H9 (cell line): Measurements from ENCODE around the gene ZSWIM4. TPM values are rescaled to one million over a fixed set of nuclear protein-coding genes. Genes with fewer than 3 reads are reported as not detected.

Experiments used
- DNase-seq: peaks from one replicate; pipeline ENCODE4 v3.0.0-alpha.2; 2017
- H2AFZ ChIP-seq: one replicate; pipeline ENCODE4 v1.6.1; 2013; ENCODE audit warnings: mild to moderate bottlenecking, low read length, control low read depth, moderate library complexity
- H2AK5ac ChIP-seq: 2 replicates; pipeline ENCODE4 v1.6.1; 2013; ENCODE audit warnings: low read length, control low read depth, mixed read lengths; ENCODE audit not compliant: insufficient read length
- H2BK120ac ChIP-seq: one replicate; pipeline ENCODE4 v1.6.1; 2013; ENCODE audit warnings: low read depth, mild to moderate bottlenecking, low read length, control low read depth, inconsistent platforms; ENCODE audit not compliant: poor library complexity, severe bottlenecking
- H2BK12ac ChIP-seq: 2 replicates; pipeline ENCODE4 v1.6.1; 2013; ENCODE audit warnings: low read length, control low read depth, mixed read lengths, low read depth; ENCODE audit not compliant: insufficient read length
- H2BK15ac ChIP-seq: 2 replicates; pipeline ENCODE4 v1.6.1; 2013; ENCODE audit warnings: low read depth, low read length, control low read depth
- H2BK20ac ChIP-seq: one replicate; pipeline ENCODE4 v1.6.1; 2013; ENCODE audit warnings: low read depth, mild to moderate bottlenecking, low read length, control low read depth, inconsistent platforms; ENCODE audit not compliant: poor library complexity, severe bottlenecking
- H2BK5ac ChIP-seq: 2 replicates; pipeline ENCODE4 v1.6.1; 2013; ENCODE audit warnings: low read length, control low read depth, mixed read lengths; ENCODE audit not compliant: insufficient read length
- H3K14ac ChIP-seq: 2 replicates; pipeline ENCODE4 v1.6.1; 2013; ENCODE audit warnings: low read length, control low read depth; ENCODE audit not compliant: insufficient read depth
- H3K18ac ChIP-seq: 2 replicates; pipeline ENCODE4 v1.6.1; 2013; ENCODE audit warnings: low read depth, mild to moderate bottlenecking, mixed read lengths, low read length, control low read depth; ENCODE audit not compliant: insufficient read length
- H3K23ac ChIP-seq: 2 replicates; pipeline ENCODE4 v1.6.1; 2013; ENCODE audit warnings: low read length, control low read depth, mixed read lengths, low read depth; ENCODE audit not compliant: insufficient read length
- H3K23me2 ChIP-seq: 2 replicates; pipeline ENCODE4 v1.6.1; 2013; ENCODE audit warnings: low read depth, mild to moderate bottlenecking, mixed read lengths, low read length, control low read depth; ENCODE audit not compliant: insufficient read length, poor library complexity, severe bottlenecking
- H3K27ac ChIP-seq: 2 replicates; pipeline ENCODE4 v1.5.1; 2013; ENCODE audit warnings: low read length, control low read depth, mixed read lengths, low read depth; ENCODE audit not compliant: insufficient read length
- H3K27me3 ChIP-seq: 2 replicates; pipeline ENCODE4 v1.6.1; 2013; ENCODE audit warnings: low read length, control low read depth, inconsistent platforms; ENCODE audit not compliant: insufficient read depth
- H3K4ac ChIP-seq: 2 replicates; pipeline ENCODE4 v1.6.1; 2013; ENCODE audit warnings: low read depth, mild to moderate bottlenecking, control low read depth, inconsistent platforms, low read length, moderate library complexity
- H3K4me1 ChIP-seq: 2 replicates; pipeline ENCODE4 v1.6.1; 2013; ENCODE audit warnings: low read length, control low read depth, inconsistent platforms; ENCODE audit not compliant: insufficient read depth
- H3K4me2 ChIP-seq: 2 replicates; pipeline ENCODE4 v1.6.1; 2013; ENCODE audit warnings: low read length, control low read depth, mixed read lengths; ENCODE audit not compliant: insufficient read length, insufficient read depth
- H3K56ac ChIP-seq: 2 replicates; pipeline ENCODE4 v1.6.1; 2013; ENCODE audit warnings: low read depth, mild to moderate bottlenecking, mixed read lengths, low read length, control low read depth; ENCODE audit not compliant: insufficient read length
- H3K79me1 ChIP-seq: 2 replicates; pipeline ENCODE4 v1.6.1; 2013; ENCODE audit warnings: low read depth, mild to moderate bottlenecking, moderate library complexity, low read length, control low read depth, inconsistent platforms; ENCODE audit not compliant: insufficient read depth, poor library complexity, severe bottlenecking
- H3K79me2 ChIP-seq: 2 replicates; pipeline ENCODE4 v1.6.1; 2013; ENCODE audit warnings: low read length, control low read depth, inconsistent platforms; ENCODE audit not compliant: insufficient read depth
- H3K9ac ChIP-seq: 2 replicates; pipeline ENCODE4 v1.6.1; 2013; ENCODE audit warnings: low read length, control low read depth, mixed read lengths; ENCODE audit not compliant: insufficient read length; ENCODE audit errors: extremely low read depth
- H3K9me3 ChIP-seq: one replicate; pipeline ENCODE4 v1.6.1; 2013; ENCODE audit warnings: low read depth, low read length, inconsistent platforms; ENCODE audit not compliant: control insufficient read depth
- H3T11ph ChIP-seq: one replicate; pipeline ENCODE4 v1.6.1; 2013; ENCODE audit warnings: mild to moderate bottlenecking, low read length, control low read depth, inconsistent platforms
- H4K20me1 ChIP-seq: one replicate; pipeline ENCODE4 v1.6.1; 2013; ENCODE audit not compliant: control insufficient read depth, insufficient read length, insufficient read depth
- H4K5ac ChIP-seq: 2 replicates; pipeline ENCODE4 v1.6.1; 2013; ENCODE audit warnings: low read depth, mild to moderate bottlenecking, mixed read lengths, low read length, control low read depth; ENCODE audit not compliant: insufficient read length
- H4K8ac ChIP-seq: replicated peaks from 2 replicates; pipeline ENCODE4 v1.6.1; 2013; ENCODE audit warnings: low read length, control low read depth, mixed read lengths, low read depth; ENCODE audit not compliant: insufficient read length
- H4K91ac ChIP-seq: 2 replicates; pipeline ENCODE4 v1.6.1; 2013; ENCODE audit warnings: low read depth, mild to moderate bottlenecking, moderate library complexity, mixed read lengths, low read length, control low read depth; ENCODE audit not compliant: insufficient read length
- H3K27ac Mint-ChIP-seq, 3 experiments: 2 replicates in 2 of 3; 3 replicates in 1 of 3; pipeline ENCODE4 v1.8.0; 2020 to 2021; ENCODE audit warnings: mixed read lengths in 3 of 3, mild to moderate bottlenecking in 1 of 3, moderate library complexity in 1 of 3
- H3K27me3 Mint-ChIP-seq: 2 replicates; pipeline ENCODE4 v1.8.0; 2021; ENCODE audit warnings: low read depth, mild to moderate bottlenecking, moderate library complexity, mixed read lengths
- H3K36me3 Mint-ChIP-seq, 3 experiments: 2 replicates in 2 of 3; 3 replicates in 1 of 3; pipeline ENCODE4 v1.8.0; 2020 to 2021; ENCODE audit warnings: low read depth in 3 of 3, mixed read lengths in 3 of 3; ENCODE audit not compliant: insufficient read depth in 1 of 3
- H3K4me1 Mint-ChIP-seq, 2 experiments: 2 replicates each; pipeline ENCODE4 v1.8.0; 2020; ENCODE audit warnings: mixed read lengths in 2 of 2
- H3K4me3 Mint-ChIP-seq, 2 experiments: 2 replicates in 1 of 2; 3 replicates in 1 of 2; pipeline ENCODE4 v1.8.0; 2020 to 2021; ENCODE audit warnings: mild to moderate bottlenecking in 2 of 2, mixed read lengths in 2 of 2, moderate library complexity in 1 of 2
- H3K9me3 Mint-ChIP-seq, 2 experiments: 2 replicates in 1 of 2; 3 replicates in 1 of 2; pipeline ENCODE4 v1.8.0; 2020; ENCODE audit warnings: mild to moderate bottlenecking in 2 of 2, mixed read lengths in 2 of 2, moderate library complexity in 1 of 2
- WGBS: extraction: QIAGEN DNeasy Blood & Tissue Kit; methylation state at CpG from one replicate; pipeline ENCODE4 v1.1.7; 2013; ENCODE audit warnings: missing lambda C conversion rate, low lambda C conversion rate, mixed read lengths; ENCODE audit not compliant: insufficient read length; ENCODE audit errors: extremely low coverage; 5-methylcytosine and 5-hydroxymethylcytosine counted together
- total RNA-seq: library from RNA; stranded (reverse); gene quantifications from 2 replicates; pipeline ENCODE4 v1.2.1, GENCODE V29; 2021
- TF ChIP-seq, protein P1 (sequence below): fragments of 200-600 bp; sonication (generic); conservative IDR thresholded peaks from 3 replicates; pipeline ENCODE4 v1.8.0; 2021; ENCODE audit warnings: antibody characterized with exemption, mild to moderate bottlenecking

ZSWIM4 gene
- total RNA-seq, 1 experiment from 2014 or later = 50.7 TPM

DNA sequence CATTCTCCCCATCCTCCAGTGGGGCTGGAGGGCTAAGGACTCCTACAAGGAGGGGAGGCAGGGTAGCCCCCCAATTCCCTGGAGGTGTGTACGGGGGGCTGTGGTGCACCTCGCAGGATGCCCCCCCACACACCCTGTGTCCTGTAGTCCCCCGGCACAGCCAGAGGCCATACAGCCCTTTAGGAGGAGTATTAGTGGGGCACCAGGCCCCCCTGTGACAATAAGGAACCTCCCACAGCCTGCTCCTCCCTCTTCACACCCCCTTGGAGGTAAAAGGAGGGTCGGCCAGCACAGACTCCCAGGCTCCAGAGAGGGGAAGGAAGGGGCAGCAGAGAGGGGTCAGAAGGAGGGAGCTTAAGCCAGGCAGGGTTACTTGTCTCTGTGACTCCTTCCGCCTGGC lies 81.6 kb downstream of the ZSWIM4 start, which contains the start of gene NANOS3:
Gene NANOS3, plus strand, starts transcription at position 301 of the 400 bp plus-strand sequence. CDS start 115 bp downstream, outside the sequence.
- DNase-seq = no peak
- no peaks in the 10 kb centered on the region for H3K79me2 ChIP-seq
- Mint-ChIP-seq H3K27ac (no peak within 1 kb of the TSS), H3K36me3 (no peaks in the 10 kb centered on the region), H3K4me1 (peaks cover 17 to 23% of the 10 kb centered on the region in 2 experiments), H3K9me3 (no peaks in the 10 kb centered on the region), H3K4me3 (no peak within 1 kb of the TSS), H3K27me3 (peaks cover 71% of the 10 kb centered on the region)
- no peaks in the 10 kb centered on the region for H4K20me1 ChIP-seq
- H4K8ac ChIP-seq = no peak within 1 kb of the TSS
- no peak within 1 kb of the TSS for H3K18ac ChIP-seq
- peaks cover 6% of the 10 kb centered on the region for H3K23me2 ChIP-seq
- H2BK12ac ChIP-seq = no peak within 1 kb of the TSS
- peaks cover 3% of the 10 kb centered on the region; the same call in 1 of the 2 replicates for H3K4me1 ChIP-seq
- H4K91ac ChIP-seq = no peak within 1 kb of the TSS
- no peak within 1 kb of the TSS for H2AFZ ChIP-seq
- H3K14ac ChIP-seq = no peak within 1 kb of the TSS
- H2BK5ac ChIP-seq = no peak within 1 kb of the TSS
- TF ChIP-seq, protein P1, sequence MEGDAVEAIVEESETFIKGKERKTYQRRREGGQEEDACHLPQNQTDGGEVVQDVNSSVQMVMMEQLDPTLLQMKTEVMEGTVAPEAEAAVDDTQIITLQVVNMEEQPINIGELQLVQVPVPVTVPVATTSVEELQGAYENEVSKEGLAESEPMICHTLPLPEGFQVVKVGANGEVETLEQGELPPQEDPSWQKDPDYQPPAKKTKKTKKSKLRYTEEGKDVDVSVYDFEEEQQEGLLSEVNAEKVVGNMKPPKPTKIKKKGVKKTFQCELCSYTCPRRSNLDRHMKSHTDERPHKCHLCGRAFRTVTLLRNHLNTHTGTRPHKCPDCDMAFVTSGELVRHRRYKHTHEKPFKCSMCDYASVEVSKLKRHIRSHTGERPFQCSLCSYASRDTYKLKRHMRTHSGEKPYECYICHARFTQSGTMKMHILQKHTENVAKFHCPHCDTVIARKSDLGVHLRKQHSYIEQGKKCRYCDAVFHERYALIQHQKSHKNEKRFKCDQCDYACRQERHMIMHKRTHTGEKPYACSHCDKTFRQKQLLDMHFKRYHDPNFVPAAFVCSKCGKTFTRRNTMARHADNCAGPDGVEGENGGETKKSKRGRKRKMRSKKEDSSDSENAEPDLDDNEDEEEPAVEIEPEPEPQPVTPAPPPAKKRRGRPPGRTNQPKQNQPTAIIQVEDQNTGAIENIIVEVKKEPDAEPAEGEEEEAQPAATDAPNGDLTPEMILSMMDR = no peak
- WGBS = no CpG with 5 or more reads among the region's 5 CpGs
- H3K23ac ChIP-seq = no peak within 1 kb of the TSS
- no peak within 1 kb of the TSS for H3K4me2 ChIP-seq
- H3T11ph ChIP-seq = no peak within 1 kb of the TSS
- H3K79me1 ChIP-seq = no peaks in the 10 kb centered on the region
- no peak within 1 kb of the TSS for H3K27ac ChIP-seq
- H3K9ac ChIP-seq = no peak within 1 kb of the TSS
- H3K56ac ChIP-seq = no peak within 1 kb of the TSS
- no peak within 1 kb of the TSS for H2AK5ac ChIP-seq
- H3K9me3 ChIP-seq = no peaks in the 10 kb centered on the region
- H2BK15ac ChIP-seq = no peak within 1 kb of the TSS
- H2BK120ac ChIP-seq = no peak within 1 kb of the TSS
- H3K4ac ChIP-seq = no peak within 1 kb of the TSS
- H2BK20ac ChIP-seq = no peak within 1 kb of the TSS
- H4K5ac ChIP-seq = no peak within 1 kb of the TSS
- peaks cover 25% of the 10 kb centered on the region; the same call in 1 of the 2 replicates for H3K27me3 ChIP-seq
